GM03348 (cell line): ENCODE data around the gene LEF1.
A peak's percentile ranks its signal among the peaks of the same experiment; 100 is the strongest.

Experiments
- DNase-seq: peaks from one replicate; pipeline ENCODE4 v3.0.0; 2012; ENCODE audit warnings: low spot score

The LEF1 gene

DNA sequence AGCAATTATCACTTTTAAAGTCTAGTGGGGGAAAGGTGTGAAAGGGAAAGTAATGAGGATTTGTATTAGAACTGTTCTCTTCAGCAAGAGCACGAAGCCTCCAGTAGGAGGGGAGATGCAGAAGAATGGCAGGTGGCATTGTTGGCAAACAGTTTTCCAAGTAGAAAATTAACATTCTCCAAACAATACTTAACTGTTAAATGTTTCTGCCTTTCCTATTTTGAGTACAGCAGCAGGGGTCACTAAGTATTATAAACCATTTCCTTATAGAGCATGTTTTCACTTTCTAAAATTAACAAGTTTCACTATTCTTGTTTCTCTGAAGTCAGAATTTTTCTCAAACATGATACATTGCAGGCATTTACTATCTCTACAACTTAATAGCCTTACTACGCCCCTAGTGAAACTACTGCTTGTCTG, 58.7 kb downstream of the LEF1 start:
- DNase-seq = no peak

GRCh38 chr4:108109111-108109510, 59.6 kb downstream of the LEF1 start:
- no peak for DNase-seq

GRCh38 chr4:108107729-108108382, 60.9 kb downstream of the LEF1 start:
- no peak for DNase-seq

GRCh38 chr4:108107101-108107500, 61.6 kb downstream of the LEF1 start:
- no peak for DNase-seq

- no peak for DNase-seq
Measured at GRCh38 chr4:108106186-108106585, 62.5 kb downstream of the LEF1 start.

- no peak for DNase-seq
Measured at GRCh38 chr4:108103099-108103862, 65.5 kb downstream of the LEF1 start.

DNA sequence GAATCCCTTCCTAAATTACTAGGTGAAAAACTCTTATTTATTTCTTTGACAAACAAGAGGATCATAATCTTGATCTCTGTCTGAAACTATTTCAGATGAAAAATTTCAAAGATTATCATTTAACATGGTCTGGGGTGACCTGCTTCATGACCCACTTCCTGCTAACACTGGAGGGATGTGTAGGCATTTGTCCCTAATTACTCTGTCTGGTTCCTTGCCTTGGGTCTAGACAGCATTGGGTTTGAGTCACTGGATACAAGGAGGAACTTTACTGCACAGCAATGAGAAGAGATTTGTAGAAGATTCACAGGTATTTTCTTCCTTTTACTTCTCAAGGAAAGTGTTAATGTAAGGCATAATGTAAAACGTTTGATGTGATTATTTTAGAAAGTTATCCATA, 67.9 kb downstream of the LEF1 start:
- no peak for DNase-seq

- DNase-seq = no peak
Measured at GRCh38 chr4:108099838-108100237, 68.9 kb downstream of the LEF1 start.

DNA sequence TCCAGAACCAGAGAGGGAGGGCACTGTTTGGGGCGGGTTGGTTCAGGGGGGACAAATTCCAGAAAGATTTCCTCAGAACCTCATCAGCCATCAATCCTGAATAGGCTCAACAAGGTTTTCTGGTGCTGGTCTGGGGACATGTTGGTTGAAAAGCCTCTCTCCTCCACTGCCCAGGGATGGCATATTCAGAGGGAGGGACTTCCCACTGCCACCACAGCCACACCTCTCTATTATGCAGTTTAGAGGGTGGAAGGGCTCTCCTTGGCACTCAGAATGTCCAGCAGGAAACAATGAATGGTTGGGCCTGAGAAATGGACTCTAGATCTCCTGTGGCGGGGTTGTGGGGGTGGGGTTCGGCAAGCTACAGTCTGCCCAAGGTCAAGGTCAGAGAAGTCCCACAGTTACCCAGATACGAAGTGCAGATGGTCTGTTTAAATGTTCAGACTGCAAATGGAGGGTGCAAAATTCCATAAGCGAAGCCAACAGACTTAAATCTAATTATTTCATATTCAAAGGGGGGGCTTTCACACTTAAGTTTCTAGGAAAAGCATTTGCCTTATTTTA, 70.7 kb downstream of the LEF1 start:
- no peak for DNase-seq

DNA sequence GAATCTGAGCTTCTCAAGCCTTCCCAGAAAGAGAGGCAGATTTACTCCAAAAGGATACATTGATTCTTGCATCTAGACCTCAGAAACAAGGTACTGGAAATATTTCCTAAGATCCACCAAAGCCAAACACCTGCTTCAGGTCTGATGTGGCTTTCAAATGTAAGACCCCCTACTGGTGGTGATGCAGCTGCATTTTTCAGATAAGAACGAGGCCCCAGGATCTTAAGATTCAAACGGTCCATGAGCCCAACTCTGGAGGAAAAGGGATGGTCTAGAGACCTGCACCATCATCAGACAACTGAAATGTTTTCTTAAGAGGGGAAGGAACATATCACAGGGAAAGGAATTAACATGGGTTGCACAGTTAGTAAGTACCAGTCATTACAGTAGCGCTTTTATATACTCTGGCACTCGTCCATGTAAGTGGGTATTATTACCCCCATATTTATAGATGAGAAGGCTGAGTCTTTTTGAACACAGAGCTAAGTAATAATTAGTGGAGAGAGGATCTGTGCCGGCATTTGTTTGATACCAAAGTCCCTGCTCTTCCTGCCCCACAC, 73.7 kb downstream of the LEF1 start:
- no peak for DNase-seq

DNA sequence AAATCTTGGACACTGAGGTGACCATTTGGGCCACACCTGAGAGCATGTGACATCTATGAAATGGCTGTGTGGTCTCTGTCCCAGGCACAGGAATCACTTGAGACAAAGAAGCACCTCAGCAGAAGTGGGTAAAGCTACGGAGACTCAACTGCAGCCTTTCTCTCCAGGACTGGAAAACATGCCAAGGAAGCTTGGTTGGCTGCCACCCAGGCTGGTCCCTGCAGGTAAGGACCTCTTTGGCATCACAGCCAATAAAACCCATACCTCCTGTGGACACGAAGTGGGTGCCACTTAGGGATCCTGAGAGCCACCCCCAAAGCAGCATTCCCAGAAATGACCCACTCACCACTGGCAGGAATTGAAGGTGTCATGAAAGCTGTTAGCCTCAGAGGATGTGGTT, 74.6 kb downstream of the LEF1 start:
- no peak for DNase-seq

DNA sequence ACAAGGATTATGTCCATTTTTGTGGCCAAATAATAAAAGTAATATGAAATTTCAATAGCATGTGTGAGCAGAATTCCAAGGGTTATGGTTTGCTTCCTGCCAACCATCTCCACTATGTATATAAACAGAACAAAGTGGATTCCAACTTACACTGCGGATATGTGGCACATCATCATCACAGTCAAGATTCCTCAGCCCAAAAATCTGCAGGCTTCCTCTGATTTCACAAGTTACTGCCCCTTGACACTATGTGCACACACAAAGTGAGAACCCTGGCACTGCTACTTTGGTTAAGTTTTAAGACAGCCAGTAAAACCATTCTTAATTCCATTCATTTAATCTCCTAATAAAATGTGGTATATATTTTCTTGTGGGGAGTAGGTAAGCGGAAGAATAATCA, 76.4 kb downstream of the LEF1 start:
- no peak for DNase-seq

GRCh38 chr4:108087293-108087967, 81.3 kb downstream of the LEF1 start:
- DNase-seq = no peak

DNA sequence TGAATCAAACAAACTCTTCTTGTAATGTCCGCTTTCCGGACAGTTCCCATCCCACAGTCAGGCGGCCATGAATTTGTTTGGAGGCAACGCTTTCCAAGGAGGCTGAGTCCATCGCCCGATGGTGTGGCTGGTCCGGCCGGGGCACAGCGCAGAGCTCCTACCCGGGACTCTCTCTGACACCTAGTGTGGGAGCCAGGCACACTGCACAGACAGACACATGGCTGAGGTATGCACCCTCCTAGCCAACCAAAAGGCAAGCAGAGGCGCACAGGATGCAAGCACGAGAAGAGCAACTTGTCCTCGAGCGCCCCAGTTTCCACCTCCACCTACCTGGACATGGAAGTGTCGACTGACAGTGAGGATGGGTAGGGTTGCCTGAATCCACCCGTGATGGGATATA, 87.5 kb downstream of the LEF1 start:
- DNase-seq = no peak

GRCh38 chr4:108080747-108081146, 88.0 kb downstream of the LEF1 start:
- no peak for DNase-seq

GRCh38 chr4:108078024-108078733, 90.6 kb downstream of the LEF1 start:
- peak; percentile 18 for DNase-seq

DNA sequence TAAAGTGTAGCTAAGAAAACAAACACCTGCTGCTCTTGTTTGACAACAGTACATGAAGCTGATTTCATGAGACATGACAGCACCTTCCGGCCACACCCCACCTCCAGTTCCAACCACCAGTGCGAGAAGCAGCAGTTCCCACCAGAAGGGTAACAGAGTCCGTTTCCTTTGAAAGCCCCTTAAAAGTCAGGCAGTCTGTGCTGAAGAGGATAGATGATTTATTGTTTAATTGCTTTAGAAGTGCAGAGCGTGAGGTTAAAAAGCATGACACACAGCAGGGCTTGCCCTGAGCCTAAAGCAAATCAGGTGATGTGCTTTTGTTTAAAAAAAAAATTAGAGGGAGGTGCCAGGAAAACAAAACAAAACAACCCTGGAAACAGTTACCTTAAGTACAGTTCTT, 96.4 kb downstream of the LEF1 start:
- DNase-seq = no peak

DNA sequence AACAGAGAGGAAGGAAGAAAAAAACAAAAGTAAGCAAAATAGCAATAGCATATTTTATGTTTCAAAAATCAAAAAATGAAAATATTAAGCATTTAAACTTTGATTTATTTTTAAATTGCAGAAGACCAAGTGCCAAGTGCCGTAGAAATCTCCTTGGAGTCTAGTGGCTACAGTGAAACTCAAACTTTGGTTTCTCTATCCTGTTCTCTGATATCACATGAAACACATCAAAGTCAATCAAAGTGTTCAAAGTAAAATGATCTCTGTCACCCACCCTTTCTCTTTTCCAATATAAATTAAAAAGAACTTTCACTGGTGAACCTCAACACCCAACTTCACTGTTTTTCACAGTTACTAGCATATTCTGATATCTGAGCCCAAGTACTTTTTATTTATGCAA, 98.0 kb downstream of the LEF1 start:
- DNase-seq = no peak

- peak; percentile 25 for DNase-seq
Measured at GRCh38 chr4:108068442-108068841, 100.3 kb downstream of the LEF1 start.

- no peak for DNase-seq
Measured at GRCh38 chr4:108060686-108061321, 107.9 kb downstream of the LEF1 start.

DNA sequence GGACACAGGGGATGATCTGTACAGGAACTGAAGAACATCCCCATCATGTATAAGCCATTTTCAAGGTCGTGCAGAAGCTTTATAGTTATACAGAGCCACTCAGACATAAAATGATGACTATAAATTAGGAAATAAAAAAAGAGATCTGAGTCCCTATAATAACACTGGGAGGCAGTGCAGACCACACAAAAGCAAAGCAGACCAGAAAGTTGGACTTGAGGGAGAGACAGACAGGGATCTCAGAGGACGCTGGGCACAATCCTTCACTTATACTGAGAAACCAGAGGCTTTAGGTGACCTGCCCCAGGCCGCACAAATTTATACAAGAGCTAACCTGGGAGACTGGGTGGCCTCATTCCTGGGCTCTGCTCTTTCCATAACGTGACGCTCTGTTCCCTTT, 108.6 kb downstream of the LEF1 start:
- peak; percentile 74 for DNase-seq
